ENCODE results near the gene C6orf47. TPM values are rescaled to one million over a fixed set of nuclear protein-coding genes. Genes with fewer than 3 reads are reported as not detected.

C6orf47 gene
- total and polyA plus RNA-seq, 4 donors = 2.0 to 10.8 (median 7.4) TPM

DNA sequence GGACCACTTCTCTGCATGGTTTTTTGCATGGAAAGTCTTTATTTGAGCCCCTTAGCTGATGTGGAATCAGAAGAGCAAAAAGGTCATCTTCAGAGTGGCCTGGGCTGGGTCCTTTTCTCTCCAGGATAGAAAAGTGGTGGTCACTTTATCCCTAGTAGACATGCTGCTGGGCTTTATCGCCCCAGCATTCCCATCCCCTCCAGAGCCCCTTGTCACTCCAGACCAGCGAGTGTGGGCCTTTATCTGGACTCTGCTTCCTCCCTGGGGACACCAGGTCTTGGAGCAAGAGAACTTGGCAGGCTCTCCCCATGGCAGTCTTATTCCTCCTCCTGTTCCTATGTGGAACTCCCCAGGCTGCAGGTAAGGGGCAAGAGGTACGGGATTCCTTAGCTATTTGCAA, 46.0 kb upstream of the C6orf47 start, which contains the start of gene LY6G6F:
Gene LY6G6F (plus strand): TSS at position 268 of the 400 bp plus-strand sequence. CDS start 41 bp downstream, at position 309.
- Histone ChIP-seq H3K27me3 (ENCODE audit: control insufficient read depth in 4 of 4, insufficient read depth in 4 of 4, low read length in 3 of 4) (no peaks in the 10 kb centered on the region), H3K27ac (ENCODE audit: low read depth in 1 of 2, low read length in 2 of 2) (no peak within 1 kb of the TSS), H3K9ac (ENCODE audit: low read depth in 1 of 2, low read length in 2 of 2) (no peak within 1 kb of the TSS), H3K4me1 (ENCODE audit: control insufficient read depth in 4 of 4, insufficient read depth in 4 of 4, low read length in 3 of 4) (peaks cover 0 to 8% (median 6%) of the 10 kb centered on the region in 4 donors), H3K4me3 (ENCODE audit: low read depth in 1 of 3, low read length in 3 of 3) (no peak within 1 kb of the TSS), H3K9me3 (ENCODE audit: control insufficient read depth in 4 of 4, low read length in 3 of 4) (no peaks in the 10 kb centered on the region), H3K36me3 (ENCODE audit: control insufficient read depth in 4 of 4, insufficient read depth in 3 of 4, low read depth in 1 of 4, low read length in 3 of 4) (no peaks in the 10 kb centered on the region)
- TF ChIP-seq NR2F2 (IDR thresholded peaks at IDR 0.05) (no peak), HNF4G (IDR thresholded peaks at IDR 0.05) (no peak), HNF4A (conservative IDR thresholded peaks at IDR 0.05) (no peak), FOXA1 (IDR thresholded peaks at IDR 0.05) (no peak), JUND (IDR thresholded peaks at IDR 0.05) (no peak)
- TF ChIP-seq, protein P1, sequence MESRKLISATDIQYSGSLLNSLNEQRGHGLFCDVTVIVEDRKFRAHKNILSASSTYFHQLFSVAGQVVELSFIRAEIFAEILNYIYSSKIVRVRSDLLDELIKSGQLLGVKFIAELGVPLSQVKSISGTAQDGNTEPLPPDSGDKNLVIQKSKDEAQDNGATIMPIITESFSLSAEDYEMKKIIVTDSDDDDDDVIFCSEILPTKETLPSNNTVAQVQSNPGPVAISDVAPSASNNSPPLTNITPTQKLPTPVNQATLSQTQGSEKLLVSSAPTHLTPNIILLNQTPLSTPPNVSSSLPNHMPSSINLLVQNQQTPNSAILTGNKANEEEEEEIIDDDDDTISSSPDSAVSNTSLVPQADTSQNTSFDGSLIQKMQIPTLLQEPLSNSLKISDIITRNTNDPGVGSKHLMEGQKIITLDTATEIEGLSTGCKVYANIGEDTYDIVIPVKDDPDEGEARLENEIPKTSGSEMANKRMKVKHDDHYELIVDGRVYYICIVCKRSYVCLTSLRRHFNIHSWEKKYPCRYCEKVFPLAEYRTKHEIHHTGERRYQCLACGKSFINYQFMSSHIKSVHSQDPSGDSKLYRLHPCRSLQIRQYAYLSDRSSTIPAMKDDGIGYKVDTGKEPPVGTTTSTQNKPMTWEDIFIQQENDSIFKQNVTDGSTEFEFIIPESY (IDR thresholded peaks at IDR 0.05) = no peak
- TF ChIP-seq, protein P2, sequence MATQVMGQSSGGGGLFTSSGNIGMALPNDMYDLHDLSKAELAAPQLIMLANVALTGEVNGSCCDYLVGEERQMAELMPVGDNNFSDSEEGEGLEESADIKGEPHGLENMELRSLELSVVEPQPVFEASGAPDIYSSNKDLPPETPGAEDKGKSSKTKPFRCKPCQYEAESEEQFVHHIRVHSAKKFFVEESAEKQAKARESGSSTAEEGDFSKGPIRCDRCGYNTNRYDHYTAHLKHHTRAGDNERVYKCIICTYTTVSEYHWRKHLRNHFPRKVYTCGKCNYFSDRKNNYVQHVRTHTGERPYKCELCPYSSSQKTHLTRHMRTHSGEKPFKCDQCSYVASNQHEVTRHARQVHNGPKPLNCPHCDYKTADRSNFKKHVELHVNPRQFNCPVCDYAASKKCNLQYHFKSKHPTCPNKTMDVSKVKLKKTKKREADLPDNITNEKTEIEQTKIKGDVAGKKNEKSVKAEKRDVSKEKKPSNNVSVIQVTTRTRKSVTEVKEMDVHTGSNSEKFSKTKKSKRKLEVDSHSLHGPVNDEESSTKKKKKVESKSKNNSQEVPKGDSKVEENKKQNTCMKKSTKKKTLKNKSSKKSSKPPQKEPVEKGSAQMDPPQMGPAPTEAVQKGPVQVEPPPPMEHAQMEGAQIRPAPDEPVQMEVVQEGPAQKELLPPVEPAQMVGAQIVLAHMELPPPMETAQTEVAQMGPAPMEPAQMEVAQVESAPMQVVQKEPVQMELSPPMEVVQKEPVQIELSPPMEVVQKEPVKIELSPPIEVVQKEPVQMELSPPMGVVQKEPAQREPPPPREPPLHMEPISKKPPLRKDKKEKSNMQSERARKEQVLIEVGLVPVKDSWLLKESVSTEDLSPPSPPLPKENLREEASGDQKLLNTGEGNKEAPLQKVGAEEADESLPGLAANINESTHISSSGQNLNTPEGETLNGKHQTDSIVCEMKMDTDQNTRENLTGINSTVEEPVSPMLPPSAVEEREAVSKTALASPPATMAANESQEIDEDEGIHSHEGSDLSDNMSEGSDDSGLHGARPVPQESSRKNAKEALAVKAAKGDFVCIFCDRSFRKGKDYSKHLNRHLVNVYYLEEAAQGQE (IDR thresholded peaks at IDR 0.05) = no peak
- WGBS = 70% methylated on average over 3 of the region's 3 CpGs
- no peak for DNase-seq (ENCODE audit: low spot score)

DNA sequence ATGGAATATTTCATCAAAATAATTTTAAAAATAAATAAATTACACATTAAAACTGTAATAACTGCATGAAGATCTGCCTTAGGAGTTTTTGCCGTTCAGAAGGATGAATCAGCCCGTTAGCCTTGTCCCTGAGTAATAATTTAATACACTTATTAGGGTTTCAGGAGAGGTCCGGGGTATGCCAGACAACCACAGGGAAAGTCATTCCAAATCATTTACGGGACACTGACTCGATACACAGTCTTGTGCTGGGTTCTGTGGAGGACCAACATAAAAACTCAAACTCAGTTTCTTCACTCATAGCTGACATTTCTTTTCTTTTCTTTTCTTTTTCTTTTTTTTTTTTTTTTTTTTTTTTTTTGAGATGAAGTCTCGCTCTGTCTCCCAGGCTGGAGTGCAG, 45.4 kb upstream of the C6orf47 start:
- Histone ChIP-seq H3K27ac (ENCODE audit: low read depth in 1 of 2, low read length in 2 of 2) (no peak overlapping the region), H3K27me3 (ENCODE audit: control insufficient read depth in 4 of 4, insufficient read depth in 4 of 4, low read length in 3 of 4) (no peaks in the 10 kb centered on the region), H3K4me1 (ENCODE audit: control insufficient read depth in 4 of 4, insufficient read depth in 4 of 4, low read length in 3 of 4) (peaks cover 0 to 15% (median 11%) of the 10 kb centered on the region in 4 donors), H3K4me3 (ENCODE audit: low read depth in 1 of 3, low read length in 3 of 3) (no peak overlapping the region), H3K9ac (ENCODE audit: low read depth in 1 of 2, low read length in 2 of 2) (no peak overlapping the region), H3K36me3 (ENCODE audit: control insufficient read depth in 4 of 4, insufficient read depth in 3 of 4, low read depth in 1 of 4, low read length in 3 of 4) (no peaks in the 10 kb centered on the region), H3K9me3 (ENCODE audit: control insufficient read depth in 4 of 4, low read length in 3 of 4) (no peaks in the 10 kb centered on the region)
- 94% methylated on average over 6 of the region's 6 CpGs for WGBS
- no peak for DNase-seq (ENCODE audit: low spot score)
- no peak for TF ChIP-seq TAF1 (conservative IDR thresholded peaks at IDR 0.05)
- TF ChIP-seq RAD21 (IDR thresholded peaks at IDR 0.05) = no peak
- TF ChIP-seq YY1 (IDR thresholded peaks at IDR 0.05) = no peak
- TF ChIP-seq, protein P3, sequence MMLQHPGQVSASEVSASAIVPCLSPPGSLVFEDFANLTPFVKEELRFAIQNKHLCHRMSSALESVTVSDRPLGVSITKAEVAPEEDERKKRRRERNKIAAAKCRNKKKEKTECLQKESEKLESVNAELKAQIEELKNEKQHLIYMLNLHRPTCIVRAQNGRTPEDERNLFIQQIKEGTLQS (IDR thresholded peaks at IDR 0.05) = no peak
- TF ChIP-seq, protein P2 (IDR thresholded peaks at IDR 0.05) = no peak
- TF ChIP-seq, protein P4, sequence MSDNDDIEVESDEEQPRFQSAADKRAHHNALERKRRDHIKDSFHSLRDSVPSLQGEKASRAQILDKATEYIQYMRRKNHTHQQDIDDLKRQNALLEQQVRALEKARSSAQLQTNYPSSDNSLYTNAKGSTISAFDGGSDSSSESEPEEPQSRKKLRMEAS (IDR thresholded peaks at IDR 0.05) = no peak

Measured in liver (tissue), 9 donors.